Mesothelial cell of epicardium (in vitro differentiated cells): ENCODE measurements around the gene EMID1. TPM values are rescaled to one million over a fixed set of nuclear protein-coding genes. Genes with fewer than 3 reads are reported as not detected.
A peak's percentile ranks its signal among the peaks of the same experiment; 100 is the strongest.

Experiments
- DNase-seq, 2 experiments: peaks; one replicate each; pipeline ENCODE4 v3.0.0; 2021; ENCODE audit warnings: low spot score in 2 of 2; ENCODE audit not compliant: unreplicated experiment in 2 of 2
- H3K27ac Mint-ChIP-seq: 2 replicates; pipeline ENCODE4 v1.8.0; 2021; ENCODE audit warnings: mixed read lengths
- H3K27me3 Mint-ChIP-seq: 2 replicates; pipeline ENCODE4 v1.8.0; 2021; ENCODE audit warnings: low read depth, mixed read lengths
- H3K36me3 Mint-ChIP-seq: 2 replicates; pipeline ENCODE4 v1.8.0; 2021; ENCODE audit warnings: mixed read lengths
- H3K4me1 Mint-ChIP-seq: 2 replicates; pipeline ENCODE4 v1.8.0; 2021; ENCODE audit warnings: mixed read lengths
- H3K4me3 Mint-ChIP-seq: 2 replicates; pipeline ENCODE4 v1.8.0; 2021; ENCODE audit warnings: mild to moderate bottlenecking, moderate library complexity, mixed read lengths
- H3K9me3 Mint-ChIP-seq: 2 replicates; pipeline ENCODE4 v1.8.0; 2021; ENCODE audit warnings: mixed read lengths
- CTCF ChIP-seq: fragments of 200-600 bp; sonication (generic); IDR thresholded peaks from one replicate; pipeline ENCODE4 v1.5.0; 2021; ENCODE audit warnings: antibody characterized with exemption; ENCODE audit not compliant: unreplicated experiment
- total RNA-seq: library from RNA; stranded (reverse); gene quantifications from 3 replicates; pipeline ENCODE4 v1.2.1, GENCODE V29; 2021

The EMID1 gene
- total RNA-seq, 1 donor from 2014 or later: 15.7 TPM

GRCh38 chr22:29269731-29270474, 64.2 kb downstream of the EMID1 start:
- DNase-seq: no peak
- H3K9me3 Mint-ChIP-seq: no peaks in the 10 kb centered on the region
- H3K4me3 Mint-ChIP-seq: peak overlapping the region; percentile 92
- H3K4me1 Mint-ChIP-seq: peaks cover 56% of the 10 kb centered on the region
- peak overlapping the region; percentile 96 for H3K27ac Mint-ChIP-seq
- no peak for TF ChIP-seq CTCF
- peaks cover 16% of the 10 kb centered on the region for H3K36me3 Mint-ChIP-seq
- no peaks in the 10 kb centered on the region for H3K27me3 Mint-ChIP-seq

GRCh38 chr22:29270475-29271271, 65.0 kb downstream of the EMID1 start:
- no peaks in the 10 kb centered on the region for H3K27me3 Mint-ChIP-seq
- DNase-seq: no peak
- peak overlapping the region; percentile 92 for H3K4me3 Mint-ChIP-seq
- H3K9me3 Mint-ChIP-seq: no peaks in the 10 kb centered on the region
- peaks cover 22% of the 10 kb centered on the region for H3K36me3 Mint-ChIP-seq
- H3K27ac Mint-ChIP-seq: peak overlapping the region; percentile 76
- peaks cover 62% of the 10 kb centered on the region for H3K4me1 Mint-ChIP-seq
- TF ChIP-seq CTCF: no peak

GRCh38 chr22:29272624-29273023, 66.9 kb downstream of the EMID1 start:
- H3K27ac Mint-ChIP-seq: no peak overlapping the region
- no peaks in the 10 kb centered on the region for H3K9me3 Mint-ChIP-seq
- DNase-seq: no peak
- H3K27me3 Mint-ChIP-seq: no peaks in the 10 kb centered on the region
- no peak overlapping the region for H3K4me3 Mint-ChIP-seq
- H3K4me1 Mint-ChIP-seq: peaks cover 58% of the 10 kb centered on the region
- no peak for TF ChIP-seq CTCF
- H3K36me3 Mint-ChIP-seq: peaks cover 35% of the 10 kb centered on the region

GRCh38 chr22:29275167-29275566, 69.5 kb downstream of the EMID1 start:
- Mint-ChIP-seq H3K27ac (peak overlapping the region; percentile 50), H3K27me3 (no peaks in the 10 kb centered on the region), H3K4me3 (no peak overlapping the region), H3K4me1 (peaks cover 46% of the 10 kb centered on the region), H3K36me3 (peaks cover 52% of the 10 kb centered on the region), H3K9me3 (no peaks in the 10 kb centered on the region)
- no peak for DNase-seq
- TF ChIP-seq CTCF: no peak

GRCh38 chr22:29275819-29276565, 70.3 kb downstream of the EMID1 start:
- peaks cover 57% of the 10 kb centered on the region for H3K36me3 Mint-ChIP-seq
- H3K4me1 Mint-ChIP-seq: peaks cover 38% of the 10 kb centered on the region
- H3K27ac Mint-ChIP-seq: peak overlapping the region; percentile 52

More at GRCh38 chr22:29275819-29276565, 70.3 kb downstream of the EMID1 start:
- Mint-ChIP-seq H3K4me3 (no peak overlapping the region), H3K27me3 (no peaks in the 10 kb centered on the region), H3K9me3 (no peaks in the 10 kb centered on the region)
- DNase-seq: no peak
- no peak for TF ChIP-seq CTCF
